Smooth muscle cell (in vitro differentiated cells): ENCODE measurements around the gene ASH1L. TPM values are rescaled to one million over a fixed set of nuclear protein-coding genes. Genes with fewer than 3 reads are reported as not detected.
"Not testable (repeated sequence)": the region's sequence is repeated elsewhere in the genome, so short reads cannot be mapped to it uniquely, and the experiment has no call there.

Source experiments
- DNase-seq: peaks from one replicate; lab custom pipeline; 2025; ENCODE audit not compliant: unreplicated experiment; lab: John Stamatoyannopoulos, UW
- H2AFZ ChIP-seq: fragments of 200-600 bp; sonication (generic); 2 replicates; pipeline ENCODE4 v1.6.0; 2016; ENCODE audit warnings: antibody characterized with exemption, low read depth, mild to moderate bottlenecking
- H3F3A ChIP-seq: fragments of 200-600 bp; sonication (generic); 2 replicates; pipeline ENCODE4 v1.6.0; 2017; ENCODE audit warnings: antibody characterized with exemption, low read depth
- H3K27ac ChIP-seq: fragments of 200-600 bp; sonication (generic); 2 replicates; pipeline ENCODE4 v1.5.1; 2016; ENCODE audit warnings: low read depth, mild to moderate bottlenecking
- H3K27me3 ChIP-seq: fragments of 200-600 bp; sonication (generic); 2 replicates; pipeline ENCODE4 v1.6.1; 2016; ENCODE audit warnings: low read depth, mild to moderate bottlenecking
- H3K36me3 ChIP-seq: fragments of 200-600 bp; sonication (generic); 2 replicates; pipeline ENCODE4 v1.5.1; 2016; ENCODE audit warnings: low read depth
- H3K4me1 ChIP-seq: fragments of 200-600 bp; sonication (generic); 2 replicates; pipeline ENCODE4 v1.5.1; 2016; ENCODE audit warnings: low read depth
- H3K4me2 ChIP-seq: fragments of 200-600 bp; sonication (generic); 2 replicates; pipeline ENCODE4 v1.6.0; 2016; ENCODE audit warnings: mild to moderate bottlenecking
- H3K4me3 ChIP-seq: fragments of 200-600 bp; sonication (generic); 2 replicates; pipeline ENCODE4 v1.5.1; 2016; ENCODE audit warnings: mild to moderate bottlenecking
- H3K79me2 ChIP-seq: fragments of 200-600 bp; sonication (generic); 2 replicates; pipeline ENCODE4 v1.6.0; 2016; ENCODE audit warnings: low read depth, mild to moderate bottlenecking
- H3K9ac ChIP-seq: fragments of 200-600 bp; sonication (generic); 2 replicates; pipeline ENCODE4 v1.6.0; 2016; ENCODE audit warnings: low read depth
- H3K9me3 ChIP-seq: fragments of 200-600 bp; sonication (generic); replicated peaks from 2 replicates; pipeline ENCODE4 v1.5.1; 2016; ENCODE audit warnings: low read depth
- H4K20me1 ChIP-seq: fragments of 200-600 bp; sonication (generic); 2 replicates; pipeline ENCODE4 v1.6.0; 2016; ENCODE audit warnings: low read depth
- CTCF ChIP-seq: fragments of 200-600 bp; sonication (generic); IDR thresholded peaks from 2 replicates; pipeline ENCODE4 v1.5.1; 2017; ENCODE audit warnings: borderline replicate concordance, mild to moderate bottlenecking, antibody characterized with exemption; ENCODE audit not compliant: insufficient read depth, poor library complexity, severe bottlenecking
- WGBS: methylation state at CpG from one replicate; pipeline ENCODE4 v1.1.7; 2016; ENCODE audit warnings: low lambda C conversion rate; 5-methylcytosine and 5-hydroxymethylcytosine counted together
- polyA plus RNA-seq: library from polyadenylated mRNA; unstranded; fragments of >200 nt; fragmentation: Nextera tagmentation; extraction: Ambion mirVana; gene quantifications from 2 replicates; pipeline ENCODE4 v1.2.1, GENCODE V29; 2016
- total RNA-seq: library from RNA; depleted of rRNA; stranded (reverse); fragments of >200 nt; gene quantifications from 2 replicates; pipeline ENCODE4 v1.2.3, GENCODE V29; 2014

ASH1L gene
- total and polyA plus RNA-seq, 2 experiments from 2014 or later: 9.2 to 38.7 TPM

- peaks cover 88% of the 10 kb centered on the region for H3K79me2 ChIP-seq
These were observed 63.3 kb downstream of the ASH1L start for GRCh38 chr1:155499263-155499662.

GRCh38 chr1:155493595-155493994 lies 69.0 kb downstream of the ASH1L start:
- not testable (repeated sequence) for H3K4me2 ChIP-seq, H2AFZ ChIP-seq, H3K9me3 ChIP-seq, H3K9ac ChIP-seq, H3K4me3 ChIP-seq, H3K27ac ChIP-seq, H3K36me3 ChIP-seq, H3F3A ChIP-seq, H3K4me1 ChIP-seq, H3K27me3 ChIP-seq, DNase-seq
- Histone ChIP-seq H4K20me1 (peaks cover 82% of the 10 kb centered on the region), H3K79me2 (peaks cover 86% of the 10 kb centered on the region)
- WGBS: 95% methylated on average over 4 of the region's 4 CpGs

More at GRCh38 chr1:155499263-155499662, 63.3 kb downstream of the ASH1L start:
- Histone ChIP-seq H3K27me3 (no peaks in the 10 kb centered on the region), H2AFZ (no peak overlapping the region), H3F3A (no peaks in the 10 kb centered on the region), H3K4me1 (no peaks in the 10 kb centered on the region), H3K36me3 (no peaks in the 10 kb centered on the region), H4K20me1 (peaks cover 97% of the 10 kb centered on the region), H3K4me3 (no peak overlapping the region), H3K9ac (no peak overlapping the region), H3K4me2 (no peak overlapping the region), H3K27ac (peak overlapping the region; percentile 3), H3K9me3 (no peaks in the 10 kb centered on the region)
- TF ChIP-seq CTCF: no peak
- no peak for DNase-seq
- WGBS: 98% methylated on average over 1 of the region's 1 CpG

GRCh38 chr1:155488419-155488818 lies 74.2 kb downstream of the ASH1L start:
- H3K4me2 ChIP-seq, H3K36me3 ChIP-seq, H2AFZ ChIP-seq, H3K27ac ChIP-seq, H3F3A ChIP-seq, H3K27me3 ChIP-seq, DNase-seq, H3K9me3 ChIP-seq, H3K4me1 ChIP-seq, H3K4me3 ChIP-seq, H3K9ac ChIP-seq: not testable (repeated sequence)
- WGBS: over 99% methylated on average over 6 of the region's 6 CpGs
- Histone ChIP-seq H3K79me2 (peaks cover 73% of the 10 kb centered on the region), H4K20me1 (peaks cover 80% of the 10 kb centered on the region)

GRCh38 chr1:155487541-155487940 lies 75.1 kb downstream of the ASH1L start:
- Histone ChIP-seq H2AFZ (no peak overlapping the region), H3K9me3 (no peaks in the 10 kb centered on the region), H3K9ac (no peak overlapping the region), H4K20me1 (peaks cover 81% of the 10 kb centered on the region), H3K79me2 (peaks cover 72% of the 10 kb centered on the region), H3K27ac (no peak overlapping the region), H3F3A (peaks cover 5% of the 10 kb centered on the region), H3K4me2 (no peak overlapping the region), H3K27me3 (no peaks in the 10 kb centered on the region), H3K36me3 (no peaks in the 10 kb centered on the region), H3K4me3 (no peak overlapping the region), H3K4me1 (no peaks in the 10 kb centered on the region)
- 100% methylated on average over 4 of the region's 4 CpGs for WGBS
- DNase-seq: no peak
- TF ChIP-seq CTCF: no peak

GRCh38 chr1:155486952-155487351 lies 75.7 kb downstream of the ASH1L start:
- not testable (repeated sequence) for DNase-seq, H3K4me1 ChIP-seq, H3K9me3 ChIP-seq, H3K36me3 ChIP-seq, H3K4me3 ChIP-seq, H3K4me2 ChIP-seq, H3F3A ChIP-seq, H2AFZ ChIP-seq, H3K9ac ChIP-seq, H3K27ac ChIP-seq, H3K27me3 ChIP-seq
- Histone ChIP-seq H3K79me2 (peaks cover 69% of the 10 kb centered on the region), H4K20me1 (peaks cover 82% of the 10 kb centered on the region)
- 94% methylated on average over 6 of the region's 6 CpGs for WGBS
